GM19455 (cell line): Measurements from ENCODE around the gene ENOPH1.
"Not testable (repeated sequence)": the region's sequence is repeated elsewhere in the genome, so short reads cannot be mapped to it uniquely, and the experiment has no call there.

Source experiments
- ATAC-seq: cut with Tn5 transposase; IDR thresholded peaks from one replicate; pipeline ENCODE4 v1.9.1; 2021; ENCODE audit not compliant: unreplicated experiment

The ENOPH1 gene

GRCh38 chr4:82469791-82470345, 39.5 kb downstream of the ENOPH1 start:
- no peak for ATAC-seq

GRCh38 chr4:82473080-82473479, 42.7 kb downstream of the ENOPH1 start:
- ATAC-seq: not testable (repeated sequence)

GRCh38 chr4:82473621-82474164, 43.3 kb downstream of the ENOPH1 start:
- no peak for ATAC-seq

GRCh38 chr4:82475931-82476330, 45.5 kb downstream of the ENOPH1 start:
- ATAC-seq: not testable (repeated sequence)

- not testable (repeated sequence) for ATAC-seq
Observed at GRCh38 chr4:82477469-82477868, 47.1 kb downstream of the ENOPH1 start.

- no peak for ATAC-seq
Observed at GRCh38 chr4:82479562-82479961, 49.2 kb downstream of the ENOPH1 start.

- no peak for ATAC-seq
Observed at GRCh38 chr4:82480771-82481505, 50.5 kb downstream of the ENOPH1 start.

GRCh38 chr4:82481506-82481840, 51.1 kb downstream of the ENOPH1 start:
- ATAC-seq: no peak

GRCh38 chr4:82482387-82482786, 52.0 kb downstream of the ENOPH1 start:
- ATAC-seq: no peak

GRCh38 chr4:82484996-82485783, 54.8 kb downstream of the ENOPH1 start:
- ATAC-seq: no peak

GRCh38 chr4:82489076-82489475, 58.7 kb downstream of the ENOPH1 start:
- ATAC-seq: no peak

- no peak for ATAC-seq
Observed at GRCh38 chr4:82489987-82490386, 59.6 kb downstream of the ENOPH1 start.

GRCh38 chr4:82491251-82491960, 61.0 kb downstream of the ENOPH1 start:
- no peak for ATAC-seq

- ATAC-seq: no peak
Observed at GRCh38 chr4:82493721-82494425, 63.5 kb downstream of the ENOPH1 start.

GRCh38 chr4:82495666-82496065, 65.3 kb downstream of the ENOPH1 start:
- ATAC-seq: no peak

GRCh38 chr4:82496349-82496748, 66.0 kb downstream of the ENOPH1 start:
- ATAC-seq: no peak

GRCh38 chr4:82499738-82500434, 69.5 kb downstream of the ENOPH1 start:
- ATAC-seq: no peak

- ATAC-seq: no peak
Observed at GRCh38 chr4:82500435-82501153, 70.2 kb downstream of the ENOPH1 start.

GRCh38 chr4:82501154-82501442, 70.7 kb downstream of the ENOPH1 start:
- no peak for ATAC-seq

GRCh38 chr4:82508011-82508410, 77.6 kb downstream of the ENOPH1 start:
- no peak for ATAC-seq
